Measurements from ENCODE around the gene SCAF11.

The SCAF11 gene

DNA sequence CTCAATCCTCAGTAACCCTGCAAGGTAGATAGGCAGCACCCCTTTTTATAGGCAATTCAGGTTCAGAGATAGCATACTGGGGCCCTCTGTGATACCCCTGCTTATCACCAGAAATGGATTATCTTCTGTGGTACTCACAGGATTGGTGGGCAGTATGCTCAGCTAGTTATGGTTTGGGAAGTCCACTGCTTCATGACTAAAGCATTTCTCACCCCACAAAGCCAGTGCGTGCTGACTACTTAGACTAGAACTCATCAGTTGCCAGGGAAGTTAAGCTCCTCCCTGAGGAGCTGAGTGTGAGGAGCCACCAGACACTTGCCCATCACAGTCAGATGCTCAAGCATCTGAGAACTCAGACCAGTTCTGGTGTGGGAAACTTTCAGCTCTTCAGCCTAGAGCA, 76.3 kb downstream of the SCAF11 start:
- no peak for DNase-seq (ENCODE audit: low spot score)

DNA sequence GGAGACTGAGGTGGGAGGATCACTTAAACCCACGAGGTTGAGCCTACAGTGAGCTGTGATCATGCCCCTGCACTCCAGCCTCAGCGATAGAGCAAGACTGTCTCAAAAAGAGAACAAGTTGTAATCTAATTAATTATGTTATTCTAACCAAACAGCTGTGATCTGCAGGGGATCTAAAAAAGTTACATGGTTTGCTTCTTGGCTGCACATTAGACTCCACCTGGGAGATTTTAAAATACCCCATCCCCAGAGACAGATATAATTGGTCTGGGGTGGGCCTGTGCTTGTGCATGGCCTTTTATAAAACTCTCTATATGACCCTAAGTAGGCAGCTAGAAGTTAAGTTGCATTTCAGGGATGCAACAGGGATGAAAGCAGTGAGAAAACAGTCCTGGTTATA, 76.7 kb downstream of the SCAF11 start:
- DNase-seq (ENCODE audit: low spot score): no peak

DNA sequence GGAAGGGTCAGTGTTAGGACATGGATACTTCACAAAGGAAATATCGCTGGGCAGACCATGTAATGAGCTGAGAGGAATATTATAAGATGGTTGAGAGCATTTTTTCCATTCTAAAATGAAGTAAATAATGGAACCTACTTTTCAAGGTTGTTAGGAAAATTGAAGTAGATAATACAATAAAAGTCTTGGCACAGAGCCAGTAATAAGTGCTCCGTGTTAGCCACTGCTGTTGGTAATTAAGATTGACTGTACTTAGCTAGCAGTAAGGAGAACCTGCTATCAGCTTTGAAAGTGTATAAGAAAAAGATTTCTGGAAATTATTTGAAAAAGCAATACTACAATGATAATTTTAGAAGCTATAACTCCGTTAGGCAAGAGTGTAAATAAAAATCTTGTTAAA, 77.6 kb downstream of the SCAF11 start:
- DNase-seq (ENCODE audit: low spot score): no peak

DNA sequence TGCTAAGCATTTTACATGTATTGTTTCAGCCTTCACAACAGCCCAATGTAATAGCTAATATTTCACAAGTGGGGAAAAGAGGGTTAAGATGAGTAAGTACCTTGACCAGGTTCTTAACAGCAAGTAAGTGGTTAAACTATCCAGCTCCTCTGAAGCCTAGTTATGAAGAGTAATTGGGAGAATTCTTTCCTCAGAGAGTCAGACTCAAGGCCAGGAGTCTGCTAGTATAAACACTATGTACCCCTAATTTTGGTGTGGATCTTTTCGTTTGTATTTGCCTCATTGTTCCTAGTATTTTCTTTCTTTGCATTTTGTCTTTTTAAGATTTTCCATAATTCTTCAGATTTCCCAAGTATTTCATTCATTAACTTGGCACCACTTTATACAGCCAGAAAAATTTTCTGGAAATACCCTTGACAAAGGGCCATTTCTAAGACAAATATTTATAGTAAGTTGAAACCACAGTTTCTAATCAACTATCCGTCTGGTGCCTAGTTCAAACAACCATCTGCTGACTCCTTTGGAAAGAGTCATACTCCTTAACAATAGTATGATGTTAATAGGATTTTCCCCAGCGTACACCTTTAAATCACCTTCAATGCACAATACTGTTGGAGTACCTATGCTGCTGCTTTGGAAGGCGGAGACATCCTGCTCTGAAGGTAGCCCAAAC, 81.2 kb downstream of the SCAF11 start:
- DNase-seq (ENCODE audit: low spot score): no peak

DNA sequence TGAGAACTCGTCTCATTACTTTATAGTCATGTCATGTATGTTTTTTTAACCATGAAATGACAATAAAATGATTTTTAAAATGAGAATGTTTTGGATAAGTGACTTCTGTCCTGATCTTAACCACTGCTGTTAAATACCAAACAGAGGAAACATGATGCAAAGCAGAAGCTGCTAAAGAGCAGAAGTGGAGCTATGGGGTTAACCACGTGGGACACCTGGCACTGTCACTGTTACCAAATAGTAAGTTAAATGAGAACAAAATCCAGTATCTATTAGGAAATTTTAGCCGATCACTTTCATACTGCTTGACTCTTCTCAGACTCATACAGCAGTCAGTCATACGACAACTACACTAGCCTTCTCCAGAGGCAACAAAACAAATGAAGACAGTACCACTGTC, 82.4 kb downstream of the SCAF11 start:
- no peak for DNase-seq (ENCODE audit: low spot score)

DNA sequence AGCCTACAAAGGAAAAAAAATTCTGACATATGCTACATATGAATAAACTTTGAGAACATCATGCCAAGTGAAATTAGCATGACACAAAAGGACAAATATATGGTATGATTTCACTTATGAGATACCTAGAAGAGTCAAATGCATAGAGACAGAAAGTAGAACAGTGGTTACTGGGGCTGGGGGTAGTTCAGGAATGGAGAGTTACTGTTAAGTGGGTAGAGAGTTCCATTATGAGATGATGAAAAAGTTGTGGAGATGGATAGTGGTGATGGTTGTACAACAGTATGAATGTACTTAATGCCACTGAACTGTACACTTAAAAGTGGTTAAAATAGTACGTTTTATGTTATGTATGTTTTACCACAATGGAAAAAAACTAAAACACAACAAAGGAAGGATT, 92.3 kb downstream of the SCAF11 start:
- no peak for DNase-seq (ENCODE audit: low spot score)

DNA sequence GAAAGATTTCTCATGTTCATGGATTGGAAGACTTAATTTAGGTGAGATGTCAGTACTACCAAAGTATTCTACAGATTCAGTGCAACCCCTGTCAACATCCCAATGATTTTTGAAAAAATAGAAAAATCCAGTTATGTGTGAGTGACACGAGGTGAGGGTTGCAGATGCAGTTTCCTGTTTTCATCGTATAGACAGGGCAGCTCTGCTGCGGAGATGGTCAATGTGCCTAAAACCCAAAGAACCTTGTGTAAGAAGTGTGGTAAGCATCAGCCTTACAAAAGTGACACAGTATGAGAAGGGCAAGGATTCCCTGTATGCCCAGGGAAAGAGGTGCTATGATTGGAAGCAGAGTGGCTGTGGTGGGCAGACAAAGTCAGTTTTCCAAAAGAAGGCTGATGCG, 94.4 kb downstream of the SCAF11 start:
- DNase-seq (ENCODE audit: low spot score): no peak

DNA sequence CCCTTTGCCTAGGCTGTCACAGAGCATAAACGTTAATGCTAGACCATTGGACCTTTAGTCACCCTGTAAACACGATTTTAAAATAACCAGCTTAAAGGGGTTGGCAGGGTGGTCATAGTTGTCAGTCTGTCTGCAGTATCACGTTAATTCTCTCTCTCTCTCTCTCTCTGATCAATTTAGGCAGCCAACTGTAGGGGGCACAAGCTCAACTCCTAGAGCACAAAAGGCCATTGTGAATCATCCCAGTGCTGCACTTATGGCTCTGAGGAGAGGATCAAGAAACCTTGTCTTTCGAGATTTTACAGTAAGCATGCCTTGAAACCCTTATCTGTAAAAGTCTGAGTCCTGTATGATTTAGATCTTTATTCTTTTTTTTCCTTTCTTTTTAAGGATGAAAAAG, 97.1 kb downstream of the SCAF11 start:
- no peak for DNase-seq (ENCODE audit: low spot score)

DNA sequence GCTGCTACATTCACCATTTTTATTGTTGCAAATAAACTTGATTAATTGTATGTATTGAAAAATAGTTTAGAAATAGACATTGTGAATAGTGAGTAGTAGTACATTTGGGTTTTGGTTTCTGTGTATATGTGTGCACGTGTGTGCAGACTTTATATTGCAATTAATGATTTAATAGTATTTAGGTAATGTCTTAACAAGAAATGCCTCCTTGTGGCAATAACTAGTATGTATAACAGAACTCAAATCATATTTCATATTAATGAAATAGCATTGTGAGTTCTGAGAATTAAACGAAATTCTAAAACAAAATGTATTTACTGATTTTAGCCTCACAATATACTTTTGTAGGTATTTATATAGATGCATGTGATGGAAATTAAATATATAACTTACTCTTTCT, 100.1 kb downstream of the SCAF11 start:
- DNase-seq (ENCODE audit: low spot score): no peak

DNA sequence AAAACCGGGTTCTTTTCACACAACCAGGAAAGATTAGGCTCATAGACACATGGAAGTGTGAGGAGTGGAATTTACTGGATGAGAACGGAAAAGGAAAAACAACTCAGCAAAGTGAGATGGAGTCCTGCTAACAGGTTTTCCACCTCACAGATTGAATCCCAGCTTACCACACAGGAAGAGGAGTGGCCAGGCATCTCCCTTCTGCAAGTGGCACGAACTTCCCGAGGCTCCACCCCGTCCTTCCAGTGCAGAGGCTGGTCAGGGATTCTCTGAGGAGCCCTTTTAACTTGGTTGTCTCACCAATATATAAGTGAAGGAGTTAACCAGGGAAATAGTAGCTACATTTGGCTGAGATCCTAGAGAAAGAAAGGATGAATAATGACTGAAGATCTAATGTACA, 102.8 kb downstream of the SCAF11 start:
- DNase-seq (ENCODE audit: low spot score): no peak

DNA sequence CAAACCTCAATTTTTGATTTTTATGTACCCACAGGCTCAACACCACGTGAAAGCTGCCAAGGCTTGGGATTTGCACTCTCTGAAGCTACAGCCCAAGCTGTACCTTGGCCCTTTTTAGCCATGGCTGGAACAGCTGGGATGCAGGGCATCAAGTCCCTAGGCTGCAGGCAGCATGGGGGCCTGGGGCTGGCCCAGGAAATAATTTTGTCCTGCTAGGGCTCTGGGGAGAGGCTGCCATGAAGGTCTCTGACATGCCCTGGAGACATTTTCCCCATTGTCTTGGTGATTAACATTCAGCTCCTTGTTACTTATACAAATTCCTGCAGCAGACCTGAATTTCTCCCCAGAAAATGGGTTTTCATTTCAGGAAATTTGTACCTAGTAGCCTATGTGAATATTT, 103.7 kb downstream of the SCAF11 start:
- no peak for DNase-seq (ENCODE audit: low spot score)

DNA sequence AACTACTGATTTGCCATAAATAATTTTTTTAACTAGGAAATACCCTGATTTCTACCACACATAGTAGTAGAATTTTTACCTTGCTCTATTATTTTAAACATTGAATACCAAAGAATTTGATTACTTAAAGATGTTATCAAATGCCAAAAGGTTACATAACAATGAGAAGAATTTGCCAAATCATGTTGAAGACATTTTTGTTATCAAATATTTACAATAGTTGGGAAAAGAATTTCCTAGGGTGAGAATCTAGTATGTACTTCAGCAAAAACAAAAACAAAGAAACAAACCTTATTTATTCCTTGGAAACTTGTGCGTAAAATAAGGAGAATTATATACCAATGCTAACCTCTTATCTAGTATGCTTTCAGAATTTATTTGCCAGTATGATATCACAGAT, 107.2 kb downstream of the SCAF11 start:
- DNase-seq (ENCODE audit: low spot score): no peak

DNA sequence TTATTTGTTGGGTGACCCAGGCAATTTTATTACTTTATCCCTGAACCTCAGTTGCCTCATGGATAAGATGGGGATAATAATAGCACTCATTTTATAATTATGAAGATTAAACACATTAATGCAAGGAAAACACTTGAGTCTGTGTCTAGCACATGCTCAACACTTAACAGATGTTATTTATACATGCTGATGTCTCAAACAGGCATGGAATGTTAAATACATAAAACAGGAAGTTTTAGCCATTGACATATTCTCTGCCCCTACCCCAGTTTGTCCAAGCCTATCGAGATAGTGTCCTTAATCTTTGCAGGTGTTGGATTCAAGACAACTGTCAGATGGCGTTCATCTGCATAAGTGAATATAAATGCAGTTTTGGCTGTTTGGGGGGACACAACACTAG, 109.8 kb downstream of the SCAF11 start:
- DNase-seq (ENCODE audit: low spot score): no peak

DNA sequence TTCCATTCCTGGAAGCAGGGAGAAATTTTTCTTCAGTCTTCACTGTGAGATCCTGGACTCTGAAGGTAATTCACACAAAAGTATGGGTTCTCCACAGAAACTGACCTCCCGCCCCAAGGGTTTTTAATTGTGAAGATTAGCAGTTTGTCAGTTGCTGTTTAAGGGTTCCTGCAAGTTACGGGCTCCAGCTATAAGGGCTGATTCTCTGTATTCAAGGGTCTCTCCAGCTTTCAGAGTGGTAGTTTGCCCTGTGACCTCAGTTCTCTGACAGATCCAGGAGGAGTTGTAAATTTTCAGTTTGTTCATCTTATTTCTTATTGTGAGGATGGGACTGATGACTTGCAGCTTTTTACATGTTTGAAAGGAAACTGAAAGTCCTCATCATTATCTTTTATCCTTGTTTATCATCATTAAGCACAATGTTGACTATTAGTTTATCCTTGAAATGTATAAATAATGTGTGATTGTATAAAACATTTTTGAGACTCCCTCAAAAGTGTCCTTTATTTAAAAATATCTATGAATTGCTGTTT, 110.9 kb downstream of the SCAF11 start:
- no peak for DNase-seq (ENCODE audit: low spot score)

DNA sequence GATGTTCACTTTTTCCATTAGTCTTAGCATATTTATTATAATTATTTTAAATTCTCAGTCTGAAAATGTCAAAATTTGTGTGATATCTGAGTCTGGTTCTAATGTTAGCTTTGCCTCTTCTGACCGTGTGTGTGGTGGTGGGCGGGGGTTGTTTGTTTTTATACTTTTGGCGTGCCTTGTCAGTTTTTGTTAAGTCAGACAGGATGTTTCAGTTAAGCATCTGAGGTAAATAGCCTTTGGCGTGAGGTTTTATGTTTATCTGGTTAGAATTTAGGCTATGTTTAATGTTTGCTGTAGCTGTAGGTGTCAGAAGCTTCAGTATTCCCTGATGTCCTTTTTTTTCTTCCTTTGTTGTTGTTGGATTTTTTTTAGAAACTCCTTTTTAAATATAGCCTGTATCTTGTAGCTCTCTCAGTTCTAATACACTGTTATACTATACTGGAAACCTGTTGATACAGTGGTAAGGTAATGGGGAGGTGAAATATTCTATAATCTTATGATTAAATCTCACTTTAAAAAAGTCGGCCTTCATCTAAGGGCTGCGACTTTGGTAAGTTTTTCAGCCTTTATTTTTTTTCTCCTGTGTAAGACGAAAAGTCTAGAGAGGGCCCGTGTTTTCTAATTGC, 111.6 kb downstream of the SCAF11 start:
- no peak for DNase-seq (ENCODE audit: low spot score)

DNA sequence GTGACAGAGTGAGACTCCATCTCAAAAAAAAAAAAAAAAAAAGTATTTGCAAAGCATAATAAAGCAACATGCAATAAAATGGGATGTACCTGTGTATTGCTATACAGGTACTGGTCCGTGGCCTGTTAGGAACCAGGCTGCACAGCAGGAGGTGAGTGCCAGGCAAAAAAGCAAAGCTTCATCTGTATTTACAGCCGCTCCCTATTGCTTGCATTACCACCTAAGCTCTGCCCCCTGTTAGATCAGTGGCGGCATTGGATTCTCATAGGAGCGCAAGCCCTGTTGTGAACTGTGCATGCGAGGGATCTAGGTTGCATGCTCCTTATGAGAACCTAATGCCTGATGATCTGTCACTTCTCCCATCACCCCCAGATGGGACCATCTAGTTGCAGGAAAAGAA, 113.3 kb downstream of the SCAF11 start:
- no peak for DNase-seq (ENCODE audit: low spot score)

DNA sequence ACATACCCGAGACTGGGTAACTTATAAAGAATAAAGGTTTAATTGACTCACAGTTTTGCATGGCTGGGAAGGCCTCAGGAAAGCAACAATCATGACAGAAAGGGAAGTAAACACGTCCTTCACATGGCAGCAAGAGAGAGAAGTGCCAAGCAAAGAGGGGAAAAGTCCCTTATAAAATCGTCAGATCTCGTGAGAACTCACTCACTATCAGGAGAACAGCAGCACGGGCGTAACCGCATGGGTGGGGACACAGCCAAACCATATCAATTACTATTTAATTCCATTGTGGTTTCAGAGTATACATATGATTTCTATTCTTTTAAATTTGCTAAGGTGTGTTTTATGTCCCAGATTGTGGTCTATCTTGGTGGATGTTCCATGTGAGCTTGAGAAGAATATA, 117.9 kb downstream of the SCAF11 start:
- no peak for DNase-seq (ENCODE audit: low spot score)

Small RNA genes lying within 50 kb of the gene (small RNA-seq; reads per million reads assigned to genes)
- 0 reads per million in 2 experiments for gene RN7SL246P

Data from SK-N-DZ (cell line).